Neutrophil (primary cell): Measurements from ENCODE around the gene MFAP4.

Experiments used
- H3K27ac ChIP-seq: fragments of 200-600 bp; sonication (generic); 2 replicates; pipeline ENCODE4 v1.5.1; 2016; ENCODE audit warnings: mild to moderate bottlenecking, moderate library complexity
- H3K27me3 ChIP-seq: fragments of 200-600 bp; sonication (generic); 2 replicates; pipeline ENCODE4 v1.6.0; 2016; ENCODE audit warnings: mild to moderate bottlenecking
- H3K36me3 ChIP-seq: fragments of 200-600 bp; sonication (generic); 2 replicates; pipeline ENCODE4 v1.5.1; 2017
- H3K4me1 ChIP-seq, 2 experiments: fragments of 200-600 bp in 1 of 2; sonication (generic) in 1 of 2; 1 replicate in 1 of 2; 2 replicates in 1 of 2; pipeline versions ENCODE4 v1.5.1 to v1.6.1; 2013 to 2016; ENCODE audit warnings: low read depth in 1 of 2, low read length in 1 of 2, mild to moderate bottlenecking in 1 of 2, moderate library complexity in 1 of 2; ENCODE audit not compliant: control insufficient read depth in 1 of 2, insufficient read depth in 1 of 2
- H3K4me3 ChIP-seq, 2 experiments: fragments of 200-600 bp in 1 of 2; sonication (generic) in 1 of 2; 1 replicate in 1 of 2; 2 replicates in 1 of 2; pipeline ENCODE4 v1.5.1; 2013 to 2016; ENCODE audit warnings: low read depth in 1 of 2, low read length in 1 of 2, mild to moderate bottlenecking in 1 of 2, moderate library complexity in 1 of 2
- H3K9me3 ChIP-seq: fragments of 200-600 bp; sonication (generic); 2 replicates; pipeline ENCODE4 v1.5.1; 2016
- TF ChIP-seq, protein P1 (sequence below): fragments of 200-600 bp; sonication (generic); IDR thresholded peaks from 2 replicates; pipeline ENCODE4 v1.5.1; 2016; ENCODE audit warnings: antibody characterized with exemption

The MFAP4 gene

DNA sequence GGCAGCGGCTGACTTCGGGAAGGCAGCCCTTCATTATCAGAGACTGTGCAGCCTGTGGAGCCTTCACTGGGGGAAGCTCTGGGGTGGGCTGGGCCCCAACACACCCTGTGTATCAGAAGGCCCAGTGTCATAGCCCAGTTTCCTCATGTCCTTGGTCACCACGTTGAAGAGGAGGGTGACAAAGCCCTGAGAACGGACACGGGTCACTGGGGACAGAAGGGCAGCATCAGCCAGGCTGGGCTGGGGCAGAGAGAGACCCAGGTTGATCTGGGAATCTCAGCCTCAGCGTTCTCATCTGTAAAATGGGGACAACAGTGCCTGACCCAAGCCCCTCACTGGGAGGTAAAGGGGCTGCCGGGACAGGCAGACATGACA, 43.7 kb downstream of the MFAP4 start:
- H3K9me3 ChIP-seq: no peaks in the 10 kb centered on the region
- TF ChIP-seq, protein P1, sequence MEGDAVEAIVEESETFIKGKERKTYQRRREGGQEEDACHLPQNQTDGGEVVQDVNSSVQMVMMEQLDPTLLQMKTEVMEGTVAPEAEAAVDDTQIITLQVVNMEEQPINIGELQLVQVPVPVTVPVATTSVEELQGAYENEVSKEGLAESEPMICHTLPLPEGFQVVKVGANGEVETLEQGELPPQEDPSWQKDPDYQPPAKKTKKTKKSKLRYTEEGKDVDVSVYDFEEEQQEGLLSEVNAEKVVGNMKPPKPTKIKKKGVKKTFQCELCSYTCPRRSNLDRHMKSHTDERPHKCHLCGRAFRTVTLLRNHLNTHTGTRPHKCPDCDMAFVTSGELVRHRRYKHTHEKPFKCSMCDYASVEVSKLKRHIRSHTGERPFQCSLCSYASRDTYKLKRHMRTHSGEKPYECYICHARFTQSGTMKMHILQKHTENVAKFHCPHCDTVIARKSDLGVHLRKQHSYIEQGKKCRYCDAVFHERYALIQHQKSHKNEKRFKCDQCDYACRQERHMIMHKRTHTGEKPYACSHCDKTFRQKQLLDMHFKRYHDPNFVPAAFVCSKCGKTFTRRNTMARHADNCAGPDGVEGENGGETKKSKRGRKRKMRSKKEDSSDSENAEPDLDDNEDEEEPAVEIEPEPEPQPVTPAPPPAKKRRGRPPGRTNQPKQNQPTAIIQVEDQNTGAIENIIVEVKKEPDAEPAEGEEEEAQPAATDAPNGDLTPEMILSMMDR: no peak
- no peaks in the 10 kb centered on the region for H3K4me1 ChIP-seq
- no peaks in the 10 kb centered on the region for H3K36me3 ChIP-seq
- no peak overlapping the region for H3K4me3 ChIP-seq
- peaks cover 18% of the 10 kb centered on the region for H3K27me3 ChIP-seq
- no peak overlapping the region for H3K27ac ChIP-seq

- H3K4me1 ChIP-seq: no peaks in the 10 kb centered on the region
- peaks cover 21% of the 10 kb centered on the region for H3K27me3 ChIP-seq
- no peak overlapping the region for H3K4me3 ChIP-seq
- no peaks in the 10 kb centered on the region for H3K36me3 ChIP-seq
- no peaks in the 10 kb centered on the region for H3K9me3 ChIP-seq
- TF ChIP-seq, protein P1: no peak
- H3K27ac ChIP-seq: no peak overlapping the region
Observed at GRCh38 chr17:19342611-19343255, 44.3 kb downstream of the MFAP4 start.

DNA sequence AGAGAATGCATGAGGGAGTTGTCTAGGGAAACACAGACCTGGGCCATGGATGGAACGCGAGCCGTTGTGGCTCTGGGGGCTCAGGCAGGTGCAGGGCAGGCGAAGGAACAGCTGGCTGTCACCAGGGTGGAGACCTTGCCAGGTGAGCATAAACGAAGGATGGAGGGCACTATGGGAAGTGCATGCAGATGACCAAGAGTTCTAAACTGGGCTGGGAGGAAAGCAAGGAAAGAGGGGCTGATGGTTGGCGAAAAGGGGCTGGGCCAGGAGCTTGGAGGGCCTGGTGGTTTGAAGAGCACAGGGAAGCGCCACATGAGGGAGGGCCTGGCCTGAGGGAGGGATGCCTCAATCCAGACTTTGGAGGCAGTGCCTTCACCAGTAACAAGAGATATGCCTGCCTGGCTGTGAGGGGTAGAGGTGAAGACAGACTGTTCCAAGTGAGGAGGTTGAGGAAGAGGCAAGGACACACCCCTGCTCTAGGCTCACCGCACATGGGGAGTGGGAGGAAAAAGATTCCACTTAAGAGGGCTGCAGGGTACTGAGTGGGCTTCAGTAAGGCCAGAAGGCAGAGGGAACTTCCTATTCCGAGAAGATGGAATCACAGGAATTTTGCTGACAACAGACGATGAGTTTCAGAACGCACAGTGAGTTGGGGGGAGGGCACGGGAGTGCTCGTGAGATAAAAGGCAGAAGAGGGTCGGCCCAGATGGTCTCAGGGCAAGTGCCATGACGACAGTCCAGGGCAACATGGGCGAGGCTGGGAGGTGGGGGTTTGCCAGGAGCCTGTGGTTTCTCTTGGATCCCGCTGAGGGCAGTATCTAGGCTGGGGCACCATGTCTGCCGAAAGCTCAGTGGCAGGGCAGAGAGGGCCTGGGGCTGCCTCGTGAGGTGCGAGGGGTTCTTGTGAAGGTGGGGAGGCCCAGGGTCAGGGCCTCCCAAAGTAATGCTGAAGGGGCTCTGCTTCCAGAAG, 45.1 kb downstream of the MFAP4 start:
- TF ChIP-seq, protein P1: no peak
- H3K4me1 ChIP-seq: no peaks in the 10 kb centered on the region

GRCh38 chr17:19341211-19341631, 45.8 kb downstream of the MFAP4 start:
- no peaks in the 10 kb centered on the region for H3K4me1 ChIP-seq
- no peak overlapping the region for H3K4me3 ChIP-seq
- TF ChIP-seq, protein P1: no peak
- H3K36me3 ChIP-seq: no peaks in the 10 kb centered on the region
- H3K27ac ChIP-seq: no peak overlapping the region
- peaks cover 36% of the 10 kb centered on the region for H3K27me3 ChIP-seq
- H3K9me3 ChIP-seq: no peaks in the 10 kb centered on the region

More for the DNA sequence above, 45.1 kb downstream of the MFAP4 start:
- Histone ChIP-seq H3K36me3 (no peaks in the 10 kb centered on the region), H3K9me3 (no peaks in the 10 kb centered on the region), H3K27ac (no peak overlapping the region), H3K27me3 (peaks cover 29% of the 10 kb centered on the region), H3K4me3 (no peak overlapping the region)

DNA sequence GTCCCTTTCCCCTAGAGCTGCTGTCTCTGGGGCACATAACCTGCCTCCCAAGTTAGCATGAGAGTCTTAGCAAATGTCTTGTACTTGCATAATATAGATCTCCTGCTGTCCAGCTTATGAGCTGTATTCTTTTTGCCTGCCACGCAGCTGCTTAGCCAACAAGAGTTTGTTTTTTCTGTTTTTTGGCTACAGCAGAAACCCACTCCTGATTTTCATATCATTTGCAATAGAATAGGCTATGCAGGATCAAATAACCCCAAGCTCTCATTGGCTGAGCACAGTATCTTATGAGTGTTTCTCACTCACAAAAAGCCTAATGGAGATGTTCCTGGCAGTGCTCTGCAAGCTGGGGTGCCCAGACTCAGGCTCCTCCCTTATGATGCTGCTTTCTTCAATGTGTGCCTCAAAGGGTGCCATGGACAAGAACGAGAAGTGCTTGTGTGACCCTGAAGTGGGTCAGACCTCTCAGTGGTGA, 47.6 kb downstream of the MFAP4 start:
- TF ChIP-seq, protein P1: no peak
- Histone ChIP-seq H3K27ac (no peak overlapping the region), H3K4me1 (no peaks in the 10 kb centered on the region), H3K4me3 (no peak overlapping the region), H3K36me3 (no peaks in the 10 kb centered on the region), H3K9me3 (no peaks in the 10 kb centered on the region), H3K27me3 (peaks cover 48% of the 10 kb centered on the region)
